NCI-H345 treated with DMSO at 0.1 percent for 48 hours (cell line): ENCODE data around the gene AOC3.
"Not testable (repeated sequence)": the region's sequence is repeated elsewhere in the genome, so short reads cannot be mapped to it uniquely, and the experiment has no call there.

Experiments
- DNase-seq: peaks from one replicate; lab custom pipeline; 2025; ENCODE audit not compliant: unreplicated experiment; lab: John Stamatoyannopoulos, UW

The AOC3 gene

DNA sequence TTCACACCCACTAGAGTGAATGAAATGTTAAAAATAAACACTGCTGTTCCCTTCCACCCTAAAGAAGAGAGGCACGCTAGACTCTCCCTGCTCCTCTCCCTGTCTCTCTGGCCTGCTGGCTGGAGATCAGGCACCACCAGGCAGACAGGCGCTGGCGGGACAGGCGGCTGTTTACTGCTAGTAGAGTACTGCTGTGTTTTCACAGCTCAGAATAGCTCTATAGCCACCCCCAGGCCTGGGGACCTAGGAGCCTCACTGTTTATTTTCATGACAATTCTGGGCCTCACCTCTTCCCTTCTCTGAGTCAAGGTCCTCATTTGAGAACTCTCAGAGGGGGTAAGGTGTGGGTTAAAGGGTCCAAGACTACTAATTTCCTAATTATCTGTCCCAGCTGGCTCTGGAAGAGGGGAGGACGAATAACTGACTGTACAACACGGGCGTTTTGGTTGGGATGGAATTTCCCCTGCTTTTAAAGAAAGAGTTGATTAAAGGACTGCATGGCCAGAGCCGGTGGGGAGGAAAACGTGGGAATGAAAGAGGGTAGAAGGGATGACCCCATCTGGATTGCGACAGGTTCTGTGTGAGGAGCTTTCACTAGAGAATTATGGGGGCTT lies 40.6 kb downstream of the AOC3 start:
- no peak for DNase-seq

DNA sequence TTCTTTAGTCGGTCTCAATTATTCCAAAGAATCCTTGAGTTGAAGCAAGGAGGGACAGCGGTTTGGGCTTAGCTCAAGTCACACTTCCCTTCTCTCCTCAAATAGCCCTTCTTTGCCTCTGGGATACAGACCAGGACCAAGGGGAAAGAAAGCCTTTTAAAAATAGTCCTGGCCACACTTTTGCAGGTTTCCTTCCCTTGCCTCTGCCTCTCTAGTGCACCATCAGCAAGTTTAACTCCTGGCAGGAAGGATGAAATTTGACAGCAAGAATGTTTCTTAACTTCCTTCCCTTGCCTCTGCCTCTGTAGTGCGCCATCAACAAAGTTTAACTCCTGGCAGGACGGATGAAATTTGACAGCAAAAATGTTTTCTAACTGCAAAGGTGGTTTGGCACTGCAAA lies 42.4 kb downstream of the AOC3 start:
- DNase-seq = no peak

DNA sequence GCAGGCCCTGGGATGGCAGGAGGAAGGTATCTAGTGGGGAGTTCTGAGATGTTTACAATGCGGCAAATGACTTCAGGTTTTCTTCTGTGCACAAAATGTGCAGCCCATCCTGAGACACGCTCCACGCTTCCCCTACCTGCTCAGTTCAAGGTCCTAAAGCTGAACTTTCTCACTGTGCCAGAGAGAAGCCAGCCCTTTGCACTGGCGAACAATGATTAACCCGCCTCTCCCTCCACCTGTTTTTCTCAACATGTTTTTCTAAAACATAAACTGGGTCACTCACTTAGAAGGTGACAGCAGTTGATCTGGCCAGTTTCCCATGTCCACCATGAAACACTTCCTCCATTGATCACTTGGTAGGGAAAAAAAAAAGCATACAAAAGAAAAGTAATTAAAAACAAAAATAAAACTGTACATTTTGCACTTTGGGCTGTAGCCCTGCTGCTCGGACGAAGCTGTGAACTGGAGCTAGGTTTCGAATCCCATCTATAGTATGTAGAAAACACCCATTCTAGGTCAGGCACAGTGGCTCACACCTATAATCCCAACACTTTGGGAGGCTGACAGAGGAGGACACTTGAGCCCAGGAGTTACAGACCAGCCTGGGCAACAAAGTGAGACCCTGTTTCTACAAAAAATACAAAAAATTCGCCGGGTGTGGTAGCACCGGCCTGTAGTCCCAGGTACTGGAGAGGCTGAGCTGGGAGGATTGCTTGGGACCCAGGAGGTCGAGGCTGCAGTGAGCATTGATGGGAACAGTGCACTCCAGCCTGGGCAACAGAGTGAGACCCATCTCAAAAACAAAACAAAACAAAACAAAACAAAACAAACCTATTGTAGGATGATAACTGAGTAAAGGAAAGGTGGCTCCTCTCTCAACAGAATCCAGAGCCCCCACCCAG lies 43.5 kb downstream of the AOC3 start:
- no peak for DNase-seq

DNA sequence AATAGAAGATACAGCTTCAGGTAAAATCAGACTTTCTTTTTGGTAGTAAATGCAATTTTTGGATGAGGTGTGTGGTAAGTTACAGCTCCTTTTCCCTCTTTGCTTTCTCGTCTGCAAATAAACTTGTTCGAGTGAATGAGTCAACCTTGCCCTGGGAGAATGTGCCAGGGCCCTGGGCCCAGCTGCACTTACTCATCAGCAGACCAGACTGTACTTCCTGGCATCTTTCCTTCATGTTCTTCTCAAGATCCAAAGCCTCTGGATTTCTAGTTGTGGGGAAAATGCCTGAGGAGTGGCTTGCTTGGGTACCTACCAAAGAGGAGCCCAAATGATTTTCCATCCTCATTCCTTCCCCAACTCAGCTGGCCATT lies 44.2 kb downstream of the AOC3 start:
- DNase-seq = no peak

DNA sequence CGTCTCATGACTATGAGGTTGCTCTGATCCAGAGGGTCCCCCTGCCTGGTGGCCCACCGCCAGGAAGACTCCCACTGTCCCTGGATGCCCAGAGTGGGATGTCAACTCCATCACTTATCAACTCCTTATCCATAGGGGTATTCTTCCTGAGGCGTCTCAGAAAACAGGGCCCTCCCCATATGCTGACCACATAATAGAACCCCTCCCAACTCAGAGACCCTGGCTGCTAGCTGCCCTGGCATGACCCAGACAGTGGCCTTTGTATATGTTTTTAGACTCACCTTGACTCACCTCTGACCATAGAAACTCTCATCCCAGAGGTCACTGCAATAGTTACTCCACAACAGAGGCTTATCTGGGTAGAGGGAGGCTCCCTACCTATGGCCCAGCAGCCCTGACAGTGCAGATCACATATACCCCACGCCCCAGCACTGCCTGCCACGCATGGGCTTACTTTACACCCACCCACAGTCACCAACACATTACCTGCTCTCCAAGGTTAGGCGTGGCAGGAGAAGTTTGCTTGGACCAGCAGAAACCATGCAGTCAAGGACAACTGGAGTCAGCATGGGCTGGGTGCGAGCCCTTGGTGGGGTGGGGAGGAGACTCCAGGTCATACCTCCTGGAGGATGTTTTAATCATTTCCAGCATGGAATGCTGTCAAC lies 47.3 kb downstream of the AOC3 start:
- no peak for DNase-seq

DNA sequence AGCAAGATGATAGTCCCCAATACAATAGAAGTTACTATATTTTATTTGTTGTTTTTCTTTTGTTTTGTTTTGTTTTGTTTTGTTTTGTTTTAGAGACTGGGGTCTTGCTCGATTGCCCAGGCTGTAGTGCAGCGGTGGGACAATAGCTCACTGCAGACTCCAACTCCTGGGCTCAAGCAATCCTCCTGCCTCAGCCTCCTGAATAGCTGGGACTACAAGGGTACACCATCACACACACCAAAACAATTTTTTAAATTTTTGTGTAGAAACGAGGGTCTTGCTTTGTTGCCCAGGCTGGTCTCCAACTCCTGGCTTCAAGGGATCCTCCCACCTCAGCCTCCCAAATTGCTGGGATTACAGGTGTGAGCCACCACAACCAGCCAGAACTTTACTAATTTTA lies 49.0 kb downstream of the AOC3 start:
- DNase-seq = not testable (repeated sequence)

DNA sequence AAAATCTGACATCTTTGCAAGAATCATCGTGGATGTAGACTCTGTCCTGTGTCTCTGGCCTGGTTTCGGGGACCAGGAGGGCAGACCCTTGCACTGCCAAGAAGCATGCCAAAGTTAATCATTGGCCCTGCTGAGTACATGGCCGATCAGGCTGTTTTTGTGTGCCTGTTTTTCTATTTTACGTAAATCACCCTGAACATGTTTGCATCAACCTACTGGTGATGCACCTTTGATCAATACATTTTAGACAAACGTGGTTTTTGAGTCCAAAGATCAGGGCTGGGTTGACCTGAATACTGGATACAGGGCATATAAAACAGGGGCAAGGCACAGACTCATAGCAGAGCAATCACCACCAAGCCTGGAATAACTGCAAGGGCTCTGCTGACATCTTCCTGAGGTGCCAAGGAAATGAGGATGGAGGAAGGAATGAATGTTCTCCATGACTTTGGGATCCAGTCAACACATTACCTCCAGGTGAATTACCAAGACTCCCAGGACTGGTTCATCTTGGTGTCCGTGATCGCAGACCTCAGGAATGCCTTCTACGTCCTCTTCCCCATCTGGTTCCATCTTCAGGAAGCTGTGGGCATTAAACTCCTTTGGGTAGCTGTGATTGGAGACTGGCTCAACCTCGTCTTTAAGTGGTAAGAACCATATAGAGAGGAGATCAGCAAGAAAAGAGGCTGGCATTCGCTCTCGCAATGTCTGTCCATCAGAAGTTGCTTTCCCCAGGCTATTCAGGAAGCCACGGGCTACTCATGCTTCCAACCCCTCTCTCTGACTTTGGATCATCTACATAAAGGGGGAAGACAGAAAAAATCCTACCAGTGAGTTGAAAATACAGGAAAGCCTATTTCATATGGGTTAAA lies 49.7 kb downstream of the AOC3 start, which contains the start of gene G6PC1:
Gene G6PC1, plus strand, starts transcription at position 340 of the 872 bp plus-strand sequence. Its CDS starts 78 bp downstream, at position 418.
- no peak for DNase-seq

DNA sequence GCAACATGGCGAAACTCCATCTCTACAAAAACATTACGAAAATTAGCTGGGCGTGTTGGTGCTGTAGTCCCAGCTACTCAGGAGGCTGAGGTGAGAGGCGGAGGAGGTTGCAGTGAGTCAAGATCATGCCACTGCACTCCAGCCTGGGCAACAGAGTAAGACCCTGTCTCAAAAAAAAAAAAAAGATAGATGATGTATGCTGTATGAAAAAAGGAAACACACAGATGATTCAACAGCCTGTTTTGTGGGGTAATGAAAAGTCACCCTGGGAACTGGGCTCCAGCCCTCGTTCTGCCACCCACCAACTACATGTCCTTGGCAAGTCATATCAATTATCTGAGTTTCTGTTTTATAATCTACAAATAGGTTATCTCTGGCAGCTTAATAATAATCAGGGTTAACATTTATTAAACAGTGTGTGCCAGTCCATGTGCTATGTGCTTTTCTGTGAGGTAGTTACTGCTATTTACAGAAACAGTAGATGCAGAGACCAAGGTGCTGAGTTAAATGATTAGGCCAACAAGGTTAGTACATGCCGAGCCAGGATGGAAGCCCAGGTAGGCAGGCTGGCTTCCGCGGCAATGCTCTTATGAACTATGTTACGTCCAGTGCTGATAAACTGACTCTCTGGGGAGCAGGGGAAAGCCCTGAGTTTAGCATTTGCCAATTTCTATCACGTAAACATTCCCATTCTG lies 50.7 kb downstream of the AOC3 start:
- DNase-seq = no peak

DNA sequence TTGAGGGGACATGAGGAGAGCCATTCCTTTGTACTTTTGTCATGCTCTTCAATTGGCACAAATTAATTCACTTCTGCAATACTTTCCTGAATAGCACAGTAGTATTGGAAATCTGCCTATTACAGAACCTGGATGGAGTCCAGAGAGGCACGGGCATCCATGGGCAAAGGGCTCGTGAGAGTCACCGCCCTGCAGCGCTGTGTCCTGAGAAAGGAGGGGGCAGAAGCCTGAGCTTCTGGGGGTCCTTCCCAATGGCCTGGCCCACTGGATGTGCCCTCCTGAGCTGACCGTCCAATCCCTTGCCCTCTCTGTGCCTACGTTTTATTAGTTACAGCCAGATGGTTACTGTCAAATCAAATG lies 53.1 kb downstream of the AOC3 start:
- DNase-seq = no peak

DNA sequence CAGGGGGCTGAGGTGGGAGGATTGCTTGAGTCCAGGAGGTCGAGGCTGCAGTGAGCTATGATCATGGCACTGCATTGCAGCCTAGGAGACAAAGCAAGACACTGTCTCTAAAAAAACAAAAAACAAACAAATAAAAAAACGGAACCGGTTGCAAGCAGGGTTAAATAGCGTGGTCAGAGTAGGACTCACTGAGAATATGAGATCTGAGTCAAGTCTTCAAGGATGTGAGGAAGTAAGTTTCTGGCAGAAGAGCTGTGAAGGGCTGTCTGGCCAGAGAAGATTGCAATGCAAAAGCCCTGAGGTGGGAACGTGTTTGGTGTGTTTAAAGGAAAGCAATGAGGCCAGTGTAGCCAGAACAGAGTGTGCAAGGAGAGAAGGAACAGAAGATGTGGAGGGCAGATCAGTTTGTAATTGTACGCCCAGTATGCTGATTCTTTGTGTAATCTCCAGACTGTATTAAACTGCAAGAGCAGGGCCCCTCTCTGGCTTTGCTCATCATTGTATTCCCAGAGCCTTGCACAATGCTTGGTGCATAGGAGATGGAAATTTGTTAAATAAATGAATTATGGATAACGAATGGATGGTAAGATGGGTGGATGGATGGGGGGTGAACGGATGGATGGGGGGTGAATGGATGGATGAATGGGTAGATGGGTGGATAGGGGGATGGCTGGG lies 55.9 kb downstream of the AOC3 start:
- no peak for DNase-seq
